Fibroblast of lung (primary cell): ENCODE results near the gene CHRM5. TPM values are rescaled to one million over a fixed set of nuclear protein-coding genes. Genes with fewer than 3 reads are reported as not detected.

Source experiments
- DNase-seq, 2 donors: peaks; one replicate each; pipeline versions ENCODE4 v3.0.0 to v3.0.0-alpha.2; 2010; ENCODE audit warnings: low read depth in 2 of 2
- H2AFZ ChIP-seq: 2 replicates; pipeline ENCODE4 v1.5.1; 2012; ENCODE audit warnings: low read length, control low read depth, inconsistent platforms
- H3K27ac ChIP-seq: 2 replicates; pipeline ENCODE4 v1.5.1; 2011; ENCODE audit warnings: low read length, control low read depth; ENCODE audit not compliant: insufficient read depth
- H3K27me3 ChIP-seq: 2 replicates; pipeline ENCODE4 v1.5.1; 2011; ENCODE audit warnings: mild to moderate bottlenecking, low read length; ENCODE audit not compliant: control insufficient read depth, insufficient read depth
- H3K36me3 ChIP-seq: 2 replicates; pipeline ENCODE4 v1.5.1; 2011; ENCODE audit warnings: low read length; ENCODE audit not compliant: control insufficient read depth, insufficient read depth
- H3K4me1 ChIP-seq: 2 replicates; pipeline ENCODE4 v1.5.1; 2011; ENCODE audit warnings: low read length; ENCODE audit not compliant: control insufficient read depth, insufficient read depth; ENCODE audit errors: extremely low read depth
- H3K4me2 ChIP-seq: 2 replicates; pipeline ENCODE4 v1.5.1; 2011; ENCODE audit warnings: low read length, control low read depth; ENCODE audit not compliant: insufficient read depth; ENCODE audit errors: extremely low read depth
- H3K4me3 ChIP-seq, 4 experiments: fragments of 200-600 bp in 1 of 4; sonication (generic) in 1 of 4; replicated peaks in 1 of 4; 2 replicates each; pipeline ENCODE4 v1.5.1; 2011 to 2016; ENCODE audit warnings: low read length in 4 of 4, low read depth in 3 of 4, mild to moderate bottlenecking in 3 of 4, control low read depth in 2 of 4, inconsistent platforms in 1 of 4, mixed read lengths in 1 of 4; ENCODE audit not compliant: insufficient read depth in 1 of 4; ENCODE audit errors: control extremely low read depth in 1 of 4
- H3K79me2 ChIP-seq: 2 replicates; pipeline ENCODE4 v1.5.1; 2012; ENCODE audit warnings: mild to moderate bottlenecking, low read length, inconsistent platforms; ENCODE audit not compliant: control insufficient read depth, insufficient read depth
- H3K9ac ChIP-seq: 2 replicates; pipeline ENCODE4 v1.5.1; 2011; ENCODE audit warnings: mild to moderate bottlenecking, low read length, control low read depth; ENCODE audit not compliant: insufficient read depth
- H3K9me3 ChIP-seq: 2 replicates; pipeline ENCODE4 v1.5.1; 2012; ENCODE audit warnings: low read depth, low read length; ENCODE audit not compliant: control insufficient read depth, insufficient read depth
- H4K20me1 ChIP-seq: 2 replicates; pipeline ENCODE4 v1.5.1; 2011; ENCODE audit warnings: low read length; ENCODE audit not compliant: control insufficient read depth, insufficient read depth; ENCODE audit errors: extremely low read depth
- EZH2 ChIP-seq: IDR thresholded peaks from 2 replicates; pipeline ENCODE4 v1.5.1; 2012; ENCODE audit warnings: low read length, control low read depth, mild to moderate bottlenecking; ENCODE audit errors: missing control alignments
- polyA plus RNA-seq, 2 donors: library from polyadenylated mRNA; depleted of rRNA in 1 of 2; stranded (reverse) in 1 of 2; unstranded in 1 of 2; fragments of >200 nt; gene quantifications; 2 replicates each; pipeline ENCODE4 v1.2.1, GENCODE V29; 2011 to 2012; ENCODE audit warnings: missing spikeins in 1 of 2
- total RNA-seq: library from RNA; depleted of rRNA; stranded (reverse); fragments of >200 nt; gene quantifications from 2 replicates; pipeline ENCODE4 v1.2.1, GENCODE V29; 2014
- TF ChIP-seq, protein P1 (sequence below), 2 donors: IDR thresholded peaks in 1 of 2; conservative IDR thresholded peaks in 1 of 2; 1 replicate in 1 of 2; 2 replicates in 1 of 2; pipeline ENCODE4 v1.5.1; 2011 to 2012; ENCODE audit warnings: low read length in 2 of 2, control low read depth in 1 of 2, inconsistent platforms in 1 of 2, low read depth in 1 of 2, mild to moderate bottlenecking in 1 of 2

The CHRM5 gene
- total and polyA plus RNA-seq, 2 donors (not counting 1 experiment from before 2014, with no cell fraction given), result 0.03 TPM; not detected in 1

- no peaks in the 10 kb centered on the region for H3K4me1 ChIP-seq
These were observed 3.5 kb downstream of the CHRM5 start for GRCh38 chr15:33971811-33972210.

DNA sequence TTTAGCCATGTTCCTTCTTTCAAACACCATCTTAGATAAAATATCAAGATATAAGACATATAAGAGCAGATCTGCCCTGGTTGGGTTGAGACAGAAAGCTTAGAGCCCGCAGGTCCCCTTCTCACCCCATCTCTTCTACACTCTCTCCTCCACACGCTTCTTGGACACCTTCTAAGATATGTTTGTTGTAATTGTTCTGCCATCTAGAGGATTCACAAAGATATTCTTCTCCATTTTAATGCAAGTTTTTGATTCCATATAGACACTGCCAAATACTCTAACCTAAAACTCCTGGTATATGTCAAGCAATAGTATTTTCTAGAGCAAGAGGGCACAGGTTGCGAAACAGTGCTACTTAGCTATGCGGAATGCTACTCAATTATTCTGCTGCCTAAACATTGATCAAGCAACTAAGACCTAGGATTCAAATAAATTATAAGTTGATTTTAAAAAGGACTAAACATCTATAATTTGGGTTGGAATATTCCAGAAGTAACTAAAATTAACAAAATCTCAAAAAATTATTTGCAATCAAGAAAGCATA, 6.8 kb downstream of the CHRM5 start:
- H3K4me2 ChIP-seq, result no peak overlapping the region
- H3K27ac ChIP-seq, result no peak overlapping the region
- no peak for TF ChIP-seq EZH2
- TF ChIP-seq, protein P1, sequence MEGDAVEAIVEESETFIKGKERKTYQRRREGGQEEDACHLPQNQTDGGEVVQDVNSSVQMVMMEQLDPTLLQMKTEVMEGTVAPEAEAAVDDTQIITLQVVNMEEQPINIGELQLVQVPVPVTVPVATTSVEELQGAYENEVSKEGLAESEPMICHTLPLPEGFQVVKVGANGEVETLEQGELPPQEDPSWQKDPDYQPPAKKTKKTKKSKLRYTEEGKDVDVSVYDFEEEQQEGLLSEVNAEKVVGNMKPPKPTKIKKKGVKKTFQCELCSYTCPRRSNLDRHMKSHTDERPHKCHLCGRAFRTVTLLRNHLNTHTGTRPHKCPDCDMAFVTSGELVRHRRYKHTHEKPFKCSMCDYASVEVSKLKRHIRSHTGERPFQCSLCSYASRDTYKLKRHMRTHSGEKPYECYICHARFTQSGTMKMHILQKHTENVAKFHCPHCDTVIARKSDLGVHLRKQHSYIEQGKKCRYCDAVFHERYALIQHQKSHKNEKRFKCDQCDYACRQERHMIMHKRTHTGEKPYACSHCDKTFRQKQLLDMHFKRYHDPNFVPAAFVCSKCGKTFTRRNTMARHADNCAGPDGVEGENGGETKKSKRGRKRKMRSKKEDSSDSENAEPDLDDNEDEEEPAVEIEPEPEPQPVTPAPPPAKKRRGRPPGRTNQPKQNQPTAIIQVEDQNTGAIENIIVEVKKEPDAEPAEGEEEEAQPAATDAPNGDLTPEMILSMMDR (conservative IDR thresholded peaks at IDR 0.05 in 1 of 2, IDR thresholded peaks at IDR 0.05 in 1 of 2; ENCODE audit: low read depth in 1 of 2, low read length in 2 of 2), result peak in 1 of 2 donors; percentile 16
- H3K79me2 ChIP-seq, result no peaks in the 10 kb centered on the region
- DNase-seq, result peak in 1 of 2 donors; percentile 32
- no peak overlapping the region for H3K9ac ChIP-seq
- no peak overlapping the region for H2AFZ ChIP-seq
- H4K20me1 ChIP-seq, result no peaks in the 10 kb centered on the region
- no peaks in the 10 kb centered on the region for H3K9me3 ChIP-seq
- no peak overlapping the region for H3K4me3 ChIP-seq
- H3K27me3 ChIP-seq, result no peaks in the 10 kb centered on the region
- no peaks in the 10 kb centered on the region for H3K36me3 ChIP-seq
- no peaks in the 10 kb centered on the region for H3K4me1 ChIP-seq

More at GRCh38 chr15:33971811-33972210, 3.5 kb downstream of the CHRM5 start:
- H3K4me2 ChIP-seq, result no peak overlapping the region
- H3K9ac ChIP-seq, result no peak overlapping the region
- no peaks in the 10 kb centered on the region for H3K79me2 ChIP-seq
- H2AFZ ChIP-seq, result no peak overlapping the region
- H4K20me1 ChIP-seq, result no peaks in the 10 kb centered on the region
- no peaks in the 10 kb centered on the region for H3K36me3 ChIP-seq
- H3K27ac ChIP-seq, result no peak overlapping the region
- TF ChIP-seq EZH2, result no peak
- TF ChIP-seq, protein P1 (conservative IDR thresholded peaks at IDR 0.05 in 1 of 2, IDR thresholded peaks at IDR 0.05 in 1 of 2; ENCODE audit: low read depth in 1 of 2, low read length in 2 of 2), result no peak
- no peaks in the 10 kb centered on the region for H3K27me3 ChIP-seq
- H3K4me3 ChIP-seq, result no peak overlapping the region
- no peak for DNase-seq
- no peaks in the 10 kb centered on the region for H3K9me3 ChIP-seq

- Histone ChIP-seq H3K79me2 (no peaks in the 10 kb centered on the region), H3K4me1 (no peaks in the 10 kb centered on the region), H3K4me3 (no peak overlapping the region), H3K4me2 (no peak overlapping the region), H3K27me3 (no peaks in the 10 kb centered on the region), H3K9me3 (no peaks in the 10 kb centered on the region), H4K20me1 (no peaks in the 10 kb centered on the region), H3K27ac (no peak overlapping the region), H2AFZ (no peak overlapping the region), H3K9ac (no peak overlapping the region), H3K36me3 (no peaks in the 10 kb centered on the region)
- DNase-seq, result no peak
- TF ChIP-seq EZH2, result no peak
- TF ChIP-seq, protein P1 (conservative IDR thresholded peaks at IDR 0.05 in 1 of 2, IDR thresholded peaks at IDR 0.05 in 1 of 2; ENCODE audit: low read depth in 1 of 2, low read length in 2 of 2), result no peak
These were observed 11.9 kb downstream of the CHRM5 start for GRCh38 chr15:33980159-33980558.
